Smooth muscle cell (in vitro differentiated cells): Measurements from ENCODE around the gene CTNND2. TPM values are rescaled to one million over a fixed set of nuclear protein-coding genes. Genes with fewer than 3 reads are reported as not detected.

ENCODE experiments used
- DNase-seq: peaks from one replicate; lab custom pipeline; 2025; ENCODE audit not compliant: unreplicated experiment; lab: John Stamatoyannopoulos, UW
- H2AFZ ChIP-seq: fragments of 200-600 bp; sonication (generic); 2 replicates; pipeline ENCODE4 v1.6.0; 2016; ENCODE audit warnings: antibody characterized with exemption, low read depth, mild to moderate bottlenecking
- H3F3A ChIP-seq: fragments of 200-600 bp; sonication (generic); 2 replicates; pipeline ENCODE4 v1.6.0; 2017; ENCODE audit warnings: antibody characterized with exemption, low read depth
- H3K27ac ChIP-seq: fragments of 200-600 bp; sonication (generic); 2 replicates; pipeline ENCODE4 v1.5.1; 2016; ENCODE audit warnings: low read depth, mild to moderate bottlenecking
- H3K27me3 ChIP-seq: fragments of 200-600 bp; sonication (generic); 2 replicates; pipeline ENCODE4 v1.6.1; 2016; ENCODE audit warnings: low read depth, mild to moderate bottlenecking
- H3K36me3 ChIP-seq: fragments of 200-600 bp; sonication (generic); 2 replicates; pipeline ENCODE4 v1.5.1; 2016; ENCODE audit warnings: low read depth
- H3K4me1 ChIP-seq: fragments of 200-600 bp; sonication (generic); 2 replicates; pipeline ENCODE4 v1.5.1; 2016; ENCODE audit warnings: low read depth
- H3K4me2 ChIP-seq: fragments of 200-600 bp; sonication (generic); 2 replicates; pipeline ENCODE4 v1.6.0; 2016; ENCODE audit warnings: mild to moderate bottlenecking
- H3K4me3 ChIP-seq: fragments of 200-600 bp; sonication (generic); 2 replicates; pipeline ENCODE4 v1.5.1; 2016; ENCODE audit warnings: mild to moderate bottlenecking
- H3K79me2 ChIP-seq: fragments of 200-600 bp; sonication (generic); 2 replicates; pipeline ENCODE4 v1.6.0; 2016; ENCODE audit warnings: low read depth, mild to moderate bottlenecking
- H3K9ac ChIP-seq: fragments of 200-600 bp; sonication (generic); 2 replicates; pipeline ENCODE4 v1.6.0; 2016; ENCODE audit warnings: low read depth
- H3K9me3 ChIP-seq: fragments of 200-600 bp; sonication (generic); replicated peaks from 2 replicates; pipeline ENCODE4 v1.5.1; 2016; ENCODE audit warnings: low read depth
- H4K20me1 ChIP-seq: fragments of 200-600 bp; sonication (generic); 2 replicates; pipeline ENCODE4 v1.6.0; 2016; ENCODE audit warnings: low read depth
- CTCF ChIP-seq: fragments of 200-600 bp; sonication (generic); IDR thresholded peaks from 2 replicates; pipeline ENCODE4 v1.5.1; 2017; ENCODE audit warnings: borderline replicate concordance, mild to moderate bottlenecking, antibody characterized with exemption; ENCODE audit not compliant: insufficient read depth, poor library complexity, severe bottlenecking
- WGBS: methylation state at CpG from one replicate; pipeline ENCODE4 v1.1.7; 2016; ENCODE audit warnings: low lambda C conversion rate; 5-methylcytosine and 5-hydroxymethylcytosine counted together
- polyA plus RNA-seq: library from polyadenylated mRNA; unstranded; fragments of >200 nt; fragmentation: Nextera tagmentation; extraction: Ambion mirVana; gene quantifications from 2 replicates; pipeline ENCODE4 v1.2.1, GENCODE V29; 2016
- total RNA-seq: library from RNA; depleted of rRNA; stranded (reverse); fragments of >200 nt; gene quantifications from 2 replicates; pipeline ENCODE4 v1.2.3, GENCODE V29; 2014

CTNND2 gene
- total and polyA plus RNA-seq, 2 experiments from 2014 or later: 2.7 to 5.8 TPM

GRCh38 chr5:11527652-11528349, 376.4 kb downstream of the CTNND2 start:
- Histone ChIP-seq H3K4me1 (peaks cover 14% of the 10 kb centered on the region), H3K79me2 (no peaks in the 10 kb centered on the region), H3K4me2 (no peak overlapping the region), H3K36me3 (no peaks in the 10 kb centered on the region), H3K9me3 (no peaks in the 10 kb centered on the region), H2AFZ (no peak overlapping the region), H3K27ac (no peak overlapping the region), H3F3A (no peaks in the 10 kb centered on the region), H3K9ac (no peak overlapping the region), H3K4me3 (no peak overlapping the region), H3K27me3 (no peaks in the 10 kb centered on the region), H4K20me1 (no peaks in the 10 kb centered on the region)
- no peak for TF ChIP-seq CTCF
- WGBS: 86% methylated on average over 7 of the region's 7 CpGs
- no peak for DNase-seq

- TF ChIP-seq CTCF: no peak
- H3K27me3 ChIP-seq: no peaks in the 10 kb centered on the region
- peaks cover 14% of the 10 kb centered on the region for H3K4me1 ChIP-seq
- H3K9ac ChIP-seq: no peak overlapping the region
- no peaks in the 10 kb centered on the region for H4K20me1 ChIP-seq
- no peak overlapping the region for H3K4me2 ChIP-seq
- no peaks in the 10 kb centered on the region for H3K79me2 ChIP-seq
- no peaks in the 10 kb centered on the region for H3K36me3 ChIP-seq
- DNase-seq: no peak
- H3K27ac ChIP-seq: no peak overlapping the region
- no peaks in the 10 kb centered on the region for H3K9me3 ChIP-seq
- no peak overlapping the region for H2AFZ ChIP-seq
- H3F3A ChIP-seq: no peaks in the 10 kb centered on the region
- WGBS: 57% methylated on average over 2 of the region's 2 CpGs
- H3K4me3 ChIP-seq: no peak overlapping the region
These were observed 379.2 kb downstream of the CTNND2 start for GRCh38 chr5:11525020-11525419.

GRCh38 chr5:11524188-11524587, 380.1 kb downstream of the CTNND2 start:
- no peak overlapping the region for H3K27ac ChIP-seq
- WGBS: 54% methylated on average over 4 of the region's 4 CpGs

More at GRCh38 chr5:11524188-11524587, 380.1 kb downstream of the CTNND2 start:
- no peak overlapping the region for H3K4me3 ChIP-seq
- H3K9me3 ChIP-seq: no peaks in the 10 kb centered on the region
- no peaks in the 10 kb centered on the region for H3K36me3 ChIP-seq
- no peaks in the 10 kb centered on the region for H3K79me2 ChIP-seq
- H3K27me3 ChIP-seq: no peaks in the 10 kb centered on the region
- no peak for DNase-seq
- no peak overlapping the region for H3K9ac ChIP-seq
- H3K4me1 ChIP-seq: peaks cover 14% of the 10 kb centered on the region
- H3F3A ChIP-seq: no peaks in the 10 kb centered on the region
- TF ChIP-seq CTCF: no peak
- H3K4me2 ChIP-seq: no peak overlapping the region
- no peaks in the 10 kb centered on the region for H4K20me1 ChIP-seq
- H2AFZ ChIP-seq: no peak overlapping the region
